HG03460 (cell line): Measurements from ENCODE around the gene ADM2.
"Not testable (repeated sequence)": the region's sequence is repeated elsewhere in the genome, so short reads cannot be mapped to it uniquely, and the experiment has no call there.

ENCODE experiments used
- ATAC-seq: cut with Tn5 transposase; IDR thresholded peaks from one replicate; pipeline ENCODE4 v1.9.1; 2021; ENCODE audit not compliant: unreplicated experiment

The ADM2 gene

GRCh38 chr22:50533856-50534711 is 52.7 kb downstream of the ADM2 start:
- not testable (repeated sequence) for ATAC-seq

- no peak for ATAC-seq
These were observed 53.8 kb downstream of the ADM2 start for GRCh38 chr22:50535113-50535512.
